ENCODE results near the gene GPR160. TPM values are rescaled to one million over a fixed set of nuclear protein-coding genes. Genes with fewer than 3 reads are reported as not detected.

GPR160 gene
- total RNA-seq, 6 donors from 2014 or later = 11.5 to 49.7 (median 34.1) TPM

- Histone ChIP-seq H3K36me3 (no peaks in the 10 kb centered on the region), H3K27ac (peak overlapping the region in 3 of 4 donors; percentile 75 to 79 (median 79)), H3K27me3 (no peaks in the 10 kb centered on the region), H3K9me3 (no peaks in the 10 kb centered on the region), H3K4me3 (peak overlapping the region in 3 of 4 donors; percentile 12 to 34 (median 28)), H3K4me1 (peaks cover 3 to 13% (median 10%) of the 10 kb centered on the region in 4 donors)
- ATAC-seq (ENCODE audit: low FRiP score in 2 of 2) (no peak), DNase-seq (no peak)
- WGBS, 2 donors = 53 to 62% methylated on average over 10 of the region's 10 CpGs
- TF ChIP-seq POLR2A (IDR thresholded peaks at IDR 0.05) (no peak), POLR2AphosphoS5 (IDR thresholded peaks at IDR 0.05) (no peak), EP300 (IDR thresholded peaks at IDR 0.05) (no peak)
- TF ChIP-seq, protein P1, sequence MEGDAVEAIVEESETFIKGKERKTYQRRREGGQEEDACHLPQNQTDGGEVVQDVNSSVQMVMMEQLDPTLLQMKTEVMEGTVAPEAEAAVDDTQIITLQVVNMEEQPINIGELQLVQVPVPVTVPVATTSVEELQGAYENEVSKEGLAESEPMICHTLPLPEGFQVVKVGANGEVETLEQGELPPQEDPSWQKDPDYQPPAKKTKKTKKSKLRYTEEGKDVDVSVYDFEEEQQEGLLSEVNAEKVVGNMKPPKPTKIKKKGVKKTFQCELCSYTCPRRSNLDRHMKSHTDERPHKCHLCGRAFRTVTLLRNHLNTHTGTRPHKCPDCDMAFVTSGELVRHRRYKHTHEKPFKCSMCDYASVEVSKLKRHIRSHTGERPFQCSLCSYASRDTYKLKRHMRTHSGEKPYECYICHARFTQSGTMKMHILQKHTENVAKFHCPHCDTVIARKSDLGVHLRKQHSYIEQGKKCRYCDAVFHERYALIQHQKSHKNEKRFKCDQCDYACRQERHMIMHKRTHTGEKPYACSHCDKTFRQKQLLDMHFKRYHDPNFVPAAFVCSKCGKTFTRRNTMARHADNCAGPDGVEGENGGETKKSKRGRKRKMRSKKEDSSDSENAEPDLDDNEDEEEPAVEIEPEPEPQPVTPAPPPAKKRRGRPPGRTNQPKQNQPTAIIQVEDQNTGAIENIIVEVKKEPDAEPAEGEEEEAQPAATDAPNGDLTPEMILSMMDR (IDR thresholded peaks at IDR 0.05) = no peak
Observed at GRCh38 chr3:170002231-170002630, 35.6 kb upstream of the GPR160 start.

GRCh38 chr3:170002879-170003278, 34.9 kb upstream of the GPR160 start:
- peak overlapping the region in 3 of 4 donors; percentile 75 to 79 (median 79) for H3K27ac ChIP-seq
- 39 to 48% methylated on average over 1 of the region's 1 CpG for WGBS, 2 donors
- peak overlapping the region in 3 of 4 donors; percentile 12 to 34 (median 28) for H3K4me3 ChIP-seq
- DNase-seq (no peak), ATAC-seq (ENCODE audit: low FRiP score in 2 of 2) (no peak)
- no peaks in the 10 kb centered on the region for H3K36me3 ChIP-seq
- H3K4me1 ChIP-seq = peaks cover 3 to 16% (median 11%) of the 10 kb centered on the region in 4 donors
- no peaks in the 10 kb centered on the region for H3K9me3 ChIP-seq
- no peaks in the 10 kb centered on the region for H3K27me3 ChIP-seq
- TF ChIP-seq EP300 (IDR thresholded peaks at IDR 0.05) (no peak), POLR2A (IDR thresholded peaks at IDR 0.05) (no peak), POLR2AphosphoS5 (IDR thresholded peaks at IDR 0.05) (no peak)
- TF ChIP-seq, protein P1 (IDR thresholded peaks at IDR 0.05) = no peak

GRCh38 chr3:170003881-170004356, 33.9 kb upstream of the GPR160 start:
- TF ChIP-seq, protein P1 (IDR thresholded peaks at IDR 0.05) = no peak
- no peak for TF ChIP-seq EP300 (IDR thresholded peaks at IDR 0.05)
- no peak overlapping the region for H3K4me3 ChIP-seq
- H3K27ac ChIP-seq = peak overlapping the region in 3 of 4 donors; percentile 22 to 79 (median 79)
- no peaks in the 10 kb centered on the region for H3K9me3 ChIP-seq
- DNase-seq (no peak), ATAC-seq (ENCODE audit: low FRiP score in 2 of 2) (no peak)
- peaks cover 3 to 16% (median 11%) of the 10 kb centered on the region in 4 donors for H3K4me1 ChIP-seq
- WGBS, 2 donors = 61 to 84% methylated on average over 2 of the region's 2 CpGs
- H3K27me3 ChIP-seq = no peaks in the 10 kb centered on the region
- H3K36me3 ChIP-seq = no peaks in the 10 kb centered on the region

- no peak overlapping the region for H3K4me3 ChIP-seq
- H3K4me1 ChIP-seq = peaks cover 2 to 16% (median 8%) of the 10 kb centered on the region in 4 donors
- 46 to 49% methylated on average over 7 of the region's 7 CpGs for WGBS, 2 donors
- peak in 1 of 2 donors; percentile 77 for DNase-seq
- H3K9me3 ChIP-seq = no peaks in the 10 kb centered on the region
- TF ChIP-seq POLR2A (IDR thresholded peaks at IDR 0.05) (no peak), POLR2AphosphoS5 (IDR thresholded peaks at IDR 0.05) (peak in 1 of 2 donors; percentile 28)
- ATAC-seq (ENCODE audit: low FRiP score in 2 of 2) = peak; percentile 62 to 79
- H3K27me3 ChIP-seq = no peaks in the 10 kb centered on the region
- H3K36me3 ChIP-seq = no peaks in the 10 kb centered on the region
- H3K27ac ChIP-seq = peak overlapping the region in 2 of 4 donors; percentile 1 to 60
Observed at GRCh38 chr3:170007031-170007663, 30.6 kb upstream of the GPR160 start.

GRCh38 chr3:170010498-170010897, 27.3 kb upstream of the GPR160 start:
- TF ChIP-seq POLR2A (IDR thresholded peaks at IDR 0.05) = no peak
- no peak for TF ChIP-seq EP300 (IDR thresholded peaks at IDR 0.05)
- TF ChIP-seq, protein P1 (IDR thresholded peaks at IDR 0.05) = no peak
- TF ChIP-seq POLR2AphosphoS5 (IDR thresholded peaks at IDR 0.05) = no peak
- Histone ChIP-seq H3K4me3 (no peak overlapping the region), H3K4me1 (peaks cover 0 to 6% (median 4%) of the 10 kb centered on the region in 4 donors), H3K27ac (no peak overlapping the region), H3K36me3 (no peaks in the 10 kb centered on the region), H3K27me3 (no peaks in the 10 kb centered on the region), H3K9me3 (no peaks in the 10 kb centered on the region)
- ATAC-seq (ENCODE audit: low FRiP score in 2 of 2) (no peak), DNase-seq (no peak)
- WGBS, 2 donors = 94 to 96% methylated on average over 2 to 4 of the region's 4 CpGs
